Measurements from ENCODE around the gene UBASH3B.

UBASH3B gene

GRCh38 chr11:122837528-122838346, 182.2 kb downstream of the UBASH3B start:
- no peak for TF ChIP-seq ZFX (IDR thresholded peaks at IDR 0.05; ENCODE audit: borderline replicate concordance)
- TF ChIP-seq, protein P1, sequence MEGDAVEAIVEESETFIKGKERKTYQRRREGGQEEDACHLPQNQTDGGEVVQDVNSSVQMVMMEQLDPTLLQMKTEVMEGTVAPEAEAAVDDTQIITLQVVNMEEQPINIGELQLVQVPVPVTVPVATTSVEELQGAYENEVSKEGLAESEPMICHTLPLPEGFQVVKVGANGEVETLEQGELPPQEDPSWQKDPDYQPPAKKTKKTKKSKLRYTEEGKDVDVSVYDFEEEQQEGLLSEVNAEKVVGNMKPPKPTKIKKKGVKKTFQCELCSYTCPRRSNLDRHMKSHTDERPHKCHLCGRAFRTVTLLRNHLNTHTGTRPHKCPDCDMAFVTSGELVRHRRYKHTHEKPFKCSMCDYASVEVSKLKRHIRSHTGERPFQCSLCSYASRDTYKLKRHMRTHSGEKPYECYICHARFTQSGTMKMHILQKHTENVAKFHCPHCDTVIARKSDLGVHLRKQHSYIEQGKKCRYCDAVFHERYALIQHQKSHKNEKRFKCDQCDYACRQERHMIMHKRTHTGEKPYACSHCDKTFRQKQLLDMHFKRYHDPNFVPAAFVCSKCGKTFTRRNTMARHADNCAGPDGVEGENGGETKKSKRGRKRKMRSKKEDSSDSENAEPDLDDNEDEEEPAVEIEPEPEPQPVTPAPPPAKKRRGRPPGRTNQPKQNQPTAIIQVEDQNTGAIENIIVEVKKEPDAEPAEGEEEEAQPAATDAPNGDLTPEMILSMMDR (IDR thresholded peaks at IDR 0.05): no peak

DNA sequence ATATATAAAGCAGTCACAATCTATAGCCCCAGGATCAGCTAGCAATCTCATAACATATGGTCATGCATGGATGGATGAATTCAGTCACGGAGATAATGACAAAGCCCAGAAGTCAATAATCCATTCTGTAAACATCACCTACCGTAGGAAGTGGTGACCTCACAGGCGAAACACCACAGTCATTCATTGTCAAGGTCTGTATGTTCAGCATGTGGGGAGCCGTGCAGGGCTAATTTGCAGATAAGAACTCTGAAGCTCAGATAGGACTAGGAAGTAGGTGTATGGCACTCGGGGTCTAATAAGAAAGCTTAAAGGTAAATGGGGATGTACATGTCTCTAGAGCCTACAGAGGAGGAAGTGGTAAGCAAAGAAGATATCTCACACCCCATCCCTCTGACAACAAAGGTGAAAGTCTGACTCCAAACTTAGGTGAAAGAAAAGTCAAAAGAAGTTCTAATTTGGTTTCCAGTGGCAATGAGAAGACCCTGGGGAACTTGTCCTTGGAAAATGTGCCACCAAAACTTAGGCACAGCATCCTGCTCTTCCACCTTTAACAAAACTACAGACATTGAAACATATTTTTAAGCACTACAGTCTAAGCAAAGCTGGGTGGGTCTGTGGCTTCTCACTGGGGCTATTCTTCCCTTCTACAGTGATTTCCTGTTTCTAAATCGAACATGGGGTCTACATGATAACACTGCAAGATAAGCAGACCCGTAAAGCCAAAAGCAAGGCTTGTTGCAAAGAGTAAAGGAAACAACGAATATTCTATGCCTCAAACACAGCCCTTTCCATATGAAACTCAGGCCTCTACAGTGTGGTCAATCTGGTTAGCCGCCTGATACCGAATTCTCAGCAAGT, 188.0 kb downstream of the UBASH3B start:
- TF ChIP-seq ZFX (IDR thresholded peaks at IDR 0.05; ENCODE audit: borderline replicate concordance): no peak
- TF ChIP-seq, protein P1 (IDR thresholded peaks at IDR 0.05): no peak
- no peak overlapping the region for H3K27ac ChIP-seq

More at GRCh38 chr11:122837528-122838346, 182.2 kb downstream of the UBASH3B start:
- no peak overlapping the region for H3K27ac ChIP-seq

DNA sequence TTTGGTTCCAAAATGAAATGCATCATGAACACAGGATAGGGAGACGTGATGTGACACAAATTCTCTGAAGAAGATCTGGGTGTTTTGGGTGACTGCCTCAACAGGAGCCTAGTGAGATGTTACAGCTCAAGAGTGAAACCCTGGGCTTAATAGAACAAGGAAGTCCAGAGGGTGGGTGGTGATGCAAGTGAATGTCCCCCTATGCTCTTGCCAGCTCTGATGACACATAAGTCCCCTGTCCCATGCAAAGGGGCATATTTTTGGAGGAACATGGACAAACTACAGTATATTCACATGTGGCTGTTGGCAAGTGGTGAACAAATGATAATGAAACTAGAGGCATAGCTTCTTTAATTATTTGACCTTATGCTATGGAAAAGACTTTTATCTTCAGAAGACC, 191.9 kb downstream of the UBASH3B start:
- TF ChIP-seq, protein P1 (IDR thresholded peaks at IDR 0.05): no peak
- H3K27ac ChIP-seq: no peak overlapping the region

DNA sequence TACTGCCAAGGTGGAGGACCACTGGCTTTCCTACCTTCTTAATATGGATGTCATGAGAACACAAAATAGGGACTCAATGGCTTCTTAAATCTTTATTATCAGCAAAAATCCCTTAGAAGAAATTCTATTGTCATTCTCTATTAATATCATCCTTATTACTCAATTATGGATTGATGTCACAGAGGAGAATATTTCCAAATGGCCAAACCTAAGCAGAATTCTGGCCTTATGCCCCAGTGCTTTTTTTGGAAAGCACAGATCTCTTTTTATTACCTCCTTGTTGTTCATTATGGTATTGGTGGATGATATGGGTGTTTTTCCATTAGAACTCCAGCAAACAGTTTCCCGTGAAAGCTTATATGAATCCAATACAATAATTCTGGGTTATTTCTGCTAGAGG, 192.7 kb downstream of the UBASH3B start:
- no peak overlapping the region for H3K27ac ChIP-seq
- TF ChIP-seq ZFX (IDR thresholded peaks at IDR 0.05; ENCODE audit: borderline replicate concordance): no peak
- TF ChIP-seq, protein P1 (IDR thresholded peaks at IDR 0.05): no peak

DNA sequence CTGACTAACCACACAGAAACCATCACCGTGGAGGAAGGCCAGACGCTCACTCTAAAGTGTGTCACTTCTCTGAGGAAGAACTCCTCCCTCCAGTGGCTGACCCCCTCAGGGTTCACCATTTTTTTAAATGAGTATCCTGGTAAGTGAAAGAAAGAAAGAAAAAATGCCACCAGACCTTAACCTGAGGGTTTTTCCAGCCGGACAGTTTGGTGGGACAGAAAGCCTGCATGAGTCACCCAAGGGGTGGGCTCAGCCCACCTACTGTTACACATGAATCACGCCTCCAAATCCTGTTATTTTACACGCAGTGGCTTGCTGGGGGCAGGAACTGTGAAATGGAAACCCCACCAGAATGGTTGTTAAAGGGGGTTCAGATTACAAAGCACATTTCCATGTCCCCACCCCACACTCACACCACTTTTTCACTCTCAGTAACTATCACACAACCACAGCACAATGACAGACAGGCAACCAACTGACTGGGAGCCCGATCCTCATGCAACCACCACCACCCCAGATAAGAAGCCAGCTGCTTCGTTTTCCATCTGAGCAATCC, 194.6 kb downstream of the UBASH3B start:
- TF ChIP-seq, protein P1 (IDR thresholded peaks at IDR 0.05): no peak
- no peak for TF ChIP-seq ZFX (IDR thresholded peaks at IDR 0.05; ENCODE audit: borderline replicate concordance)
- H3K27ac ChIP-seq: no peak overlapping the region

DNA sequence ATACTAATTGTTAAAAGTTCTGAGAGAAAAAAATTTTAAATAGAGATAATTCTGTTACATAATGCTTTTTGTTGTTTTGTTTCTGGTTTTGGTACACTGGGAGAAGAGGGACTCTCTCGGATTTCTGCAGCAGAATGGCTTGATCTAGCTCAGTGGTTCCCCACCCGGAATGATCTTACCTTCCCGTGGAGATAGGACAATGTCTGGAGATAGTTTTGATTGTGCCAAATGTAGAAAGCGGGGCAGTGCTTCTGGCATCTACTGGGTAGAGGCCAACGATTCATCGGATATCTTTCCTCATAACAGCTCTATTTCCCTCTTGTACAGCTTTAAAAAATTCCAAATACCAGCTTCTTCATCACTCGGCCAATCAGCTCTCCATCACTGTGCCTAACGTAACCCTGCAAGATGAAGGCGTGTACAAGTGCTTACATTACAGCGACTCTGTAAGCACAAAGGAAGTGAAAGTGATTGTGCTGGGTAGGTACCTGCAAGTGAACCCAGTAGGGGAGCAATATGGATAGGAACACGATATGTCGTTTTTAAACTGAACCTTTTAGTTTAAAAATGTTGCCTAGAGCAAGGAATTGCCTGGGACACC, 195.9 kb downstream of the UBASH3B start:
- TF ChIP-seq, protein P1 (IDR thresholded peaks at IDR 0.05): no peak
- no peak for TF ChIP-seq ZFX (IDR thresholded peaks at IDR 0.05; ENCODE audit: borderline replicate concordance)
- H3K27ac ChIP-seq: no peak overlapping the region
